Tibial nerve (tissue), 4 donors: Measurements from ENCODE around the gene CD70.
"Not testable (repeated sequence)": the region's sequence is repeated elsewhere in the genome, so short reads cannot be mapped to it uniquely, and the experiment has no call there.

Experiments used
- CTCF ChIP-seq, 5 experiments: fragments of 200-600 bp in 3 of 5; fragments of 450-650 bp in 2 of 5; sonication (generic) in 3 of 5; IDR thresholded peaks; one replicate each; pipeline ENCODE4 v1.5.1; 2016 to 2019; ENCODE audit warnings: antibody characterized with exemption in 5 of 5, mild to moderate bottlenecking in 3 of 5, moderate library complexity in 2 of 5
- EP300 ChIP-seq, 2 donors: sonication (generic); formaldehyde crosslinking; IDR thresholded peaks; one replicate each; pipeline ENCODE4 v1.6.1; 2017; ENCODE audit warnings: antibody characterized with exemption in 2 of 2, mild to moderate bottlenecking in 1 of 2
- POLR2A ChIP-seq, 2 donors: fragments of 450-650 bp; IDR thresholded peaks; one replicate each; pipeline ENCODE4 v1.6.1; 2017; ENCODE audit warnings: antibody characterized with exemption in 2 of 2, mild to moderate bottlenecking in 2 of 2, moderate library complexity in 2 of 2

- TF ChIP-seq CTCF, EP300, POLR2A (IDR thresholded peaks at IDR 0.05): not testable (repeated sequence)
Measured at GRCh38 chr19:6608146-6608545, 17.2 kb upstream of the CD70 start.
